SK-N-SH treated with all-trans-retinoic acid at 6 μM for 48 hours (cell line): ENCODE measurements around the gene MED27.

Experiments used
- ARNTL ChIP-seq: fragments of 450-650 bp; formaldehyde crosslinking; IDR thresholded peaks from 2 replicates; pipeline ENCODE4 v1.5.0; 2020; ENCODE audit warnings: low read depth, mild to moderate bottlenecking, moderate library complexity, borderline replicate concordance
- CSRNP3 ChIP-seq: fragments of 250-450 bp; sonication (Bioruptor Pico); IDR thresholded peaks from 2 replicates; pipeline ENCODE4 v1.5.1; 2021; ENCODE audit warnings: mild to moderate bottlenecking, moderate library complexity
- GLIS3 ChIP-seq: fragments of 250-450 bp; sonication (Bioruptor Pico); IDR thresholded peaks from 2 replicates; pipeline ENCODE4 v1.5.0; 2020; ENCODE audit warnings: mild to moderate bottlenecking, moderate library complexity
- PATZ1 ChIP-seq: fragments of 250-450 bp; sonication (Bioruptor Pico); IDR thresholded peaks from 2 replicates; pipeline ENCODE4 v1.8.0; 2020; ENCODE audit warnings: mild to moderate bottlenecking, moderate library complexity, borderline replicate concordance
- POU6F1 ChIP-seq: fragments of 250-450 bp; sonication (Bioruptor Pico); IDR thresholded peaks from 2 replicates; pipeline ENCODE4 v1.8.0; 2021; ENCODE audit warnings: low read depth, mild to moderate bottlenecking, moderate library complexity, borderline replicate concordance
- SNAI2 ChIP-seq: fragments of 250-450 bp; sonication (Bioruptor Pico); IDR thresholded peaks from 2 replicates; pipeline ENCODE4 v1.5.0; 2020; ENCODE audit warnings: mild to moderate bottlenecking, moderate library complexity
- ZC3H10 ChIP-seq: fragments of 250-450 bp; sonication (Bioruptor Pico); IDR thresholded peaks from 2 replicates; pipeline ENCODE4 v1.5.1; 2021; ENCODE audit warnings: mild to moderate bottlenecking, moderate library complexity
- ZFP3 ChIP-seq: fragments of 250-450 bp; sonication (Bioruptor Pico); IDR thresholded peaks from 2 replicates; pipeline ENCODE4 v1.5.0; 2020; ENCODE audit warnings: mild to moderate bottlenecking, moderate library complexity
- ZFP30 ChIP-seq: fragments of 450-650 bp; formaldehyde crosslinking; IDR thresholded peaks from 2 replicates; pipeline ENCODE4 v1.5.0; 2022; ENCODE audit warnings: mild to moderate bottlenecking, moderate library complexity

- TF ChIP-seq CSRNP3 (CRISPR knock-in tag) (no peak), ZFP3 (CRISPR knock-in tag) (no peak), ARNTL (CRISPR knock-in tag) (no peak), PATZ1 (CRISPR knock-in tag) (no peak), ZC3H10 (CRISPR knock-in tag) (no peak), SNAI2 (CRISPR knock-in tag) (no peak), ZFP30 (no peak), POU6F1 (no peak), GLIS3 (CRISPR knock-in tag) (no peak)
Measured at GRCh38 chr9:131887680-131888079, 192.0 kb downstream of the MED27 start.
